Trophoblast cell (in vitro differentiated cells and primary cell): ENCODE measurements around the gene ELN.

ENCODE experiments used
- DNase-seq, 2 donors: peaks; one replicate each; pipeline ENCODE4 v3.0.0-alpha.2; 2016
- H2AFZ ChIP-seq: 2 replicates; pipeline ENCODE4 v1.6.1; 2013; ENCODE audit warnings: low read length, moderate library complexity, mild to moderate bottlenecking; ENCODE audit not compliant: insufficient read depth, poor library complexity
- H2AK5ac ChIP-seq: 2 replicates; pipeline ENCODE4 v1.6.1; 2013; ENCODE audit warnings: mild to moderate bottlenecking, low read length
- H2BK120ac ChIP-seq: 2 replicates; pipeline ENCODE4 v1.6.1; 2013; ENCODE audit warnings: low read length, mild to moderate bottlenecking, moderate library complexity; ENCODE audit not compliant: insufficient read depth, poor library complexity
- H2BK12ac ChIP-seq: 2 replicates; pipeline ENCODE4 v1.6.1; 2013; ENCODE audit warnings: mild to moderate bottlenecking, low read length, moderate library complexity
- H2BK5ac ChIP-seq: 2 replicates; pipeline ENCODE4 v1.6.1; 2013; ENCODE audit warnings: low read length, low read depth, moderate library complexity, mild to moderate bottlenecking; ENCODE audit not compliant: poor library complexity
- H3K14ac ChIP-seq: 2 replicates; pipeline ENCODE4 v1.6.1; 2013; ENCODE audit warnings: mild to moderate bottlenecking, low read length
- H3K18ac ChIP-seq: 2 replicates; pipeline ENCODE4 v1.6.1; 2013; ENCODE audit warnings: mild to moderate bottlenecking, low read length
- H3K23ac ChIP-seq: 2 replicates; pipeline ENCODE4 v1.6.1; 2013; ENCODE audit warnings: low read length
- H3K27ac ChIP-seq: 2 replicates; pipeline ENCODE4 v1.5.1; 2013; ENCODE audit warnings: low read depth, mild to moderate bottlenecking, inconsistent platforms, low read length, moderate library complexity
- H3K27me3 ChIP-seq: 2 replicates; pipeline ENCODE4 v1.6.1; 2013; ENCODE audit warnings: inconsistent platforms, mild to moderate bottlenecking, low read length, moderate library complexity; ENCODE audit not compliant: insufficient read depth
- H3K36me3 ChIP-seq, 2 experiments: 1 replicate in 1 of 2; 2 replicates in 1 of 2; pipeline ENCODE4 v1.6.1; 2013; ENCODE audit warnings: low read length in 2 of 2, mild to moderate bottlenecking in 2 of 2, moderate library complexity in 1 of 2; ENCODE audit not compliant: insufficient read depth in 2 of 2, control insufficient read depth in 1 of 2
- H3K4ac ChIP-seq: 2 replicates; pipeline ENCODE4 v1.6.1; 2013; ENCODE audit warnings: low read depth, mild to moderate bottlenecking, low read length, moderate library complexity
- H3K4me1 ChIP-seq, 2 experiments: 1 replicate in 1 of 2; 2 replicates in 1 of 2; pipeline ENCODE4 v1.6.1; 2013; ENCODE audit warnings: low read length in 2 of 2, mild to moderate bottlenecking in 2 of 2, moderate library complexity in 1 of 2; ENCODE audit not compliant: insufficient read depth in 2 of 2, control insufficient read depth in 1 of 2
- H3K4me2 ChIP-seq: 2 replicates; pipeline ENCODE4 v1.6.1; 2013; ENCODE audit warnings: inconsistent platforms, mild to moderate bottlenecking, low read length, moderate library complexity
- H3K4me3 ChIP-seq: 2 replicates; pipeline ENCODE4 v1.5.1; 2013; ENCODE audit warnings: mild to moderate bottlenecking, low read depth, low read length, inconsistent platforms
- H3K79me1 ChIP-seq: one replicate; pipeline ENCODE4 v1.6.1; 2013; ENCODE audit warnings: low read length
- H3K79me2 ChIP-seq: 2 replicates; pipeline ENCODE4 v1.6.1; 2013; ENCODE audit warnings: low read length, mild to moderate bottlenecking; ENCODE audit not compliant: control insufficient read depth, insufficient read depth, poor library complexity
- H3K9ac ChIP-seq: 2 replicates; pipeline ENCODE4 v1.6.1; 2013; ENCODE audit warnings: mild to moderate bottlenecking, low read length
- H3K9me3 ChIP-seq: 2 replicates; pipeline ENCODE4 v1.6.1; 2013; ENCODE audit warnings: low read depth, mild to moderate bottlenecking, control low read depth, inconsistent platforms, low read length; ENCODE audit not compliant: insufficient read depth
- H4K12ac ChIP-seq: 2 replicates; pipeline ENCODE4 v1.6.1; 2013; ENCODE audit warnings: low read depth, mild to moderate bottlenecking, low read length, moderate library complexity
- H4K8ac ChIP-seq: 2 replicates; pipeline ENCODE4 v1.6.1; 2013; ENCODE audit warnings: low read depth, mild to moderate bottlenecking, low read length, moderate library complexity
- H4K91ac ChIP-seq: one replicate; pipeline ENCODE4 v1.6.1; 2013; ENCODE audit warnings: low read depth, mild to moderate bottlenecking, low read length, moderate library complexity
- WGBS: extraction: QIAGEN DNeasy Blood & Tissue Kit; methylation state at CpG from one replicate; pipeline ENCODE4 v1.1.7; 2013; ENCODE audit warnings: missing lambda C conversion rate; ENCODE audit not compliant: insufficient read length, insufficient coverage; ENCODE audit errors: extremely low coverage; 5-methylcytosine and 5-hydroxymethylcytosine counted together

The ELN gene

DNA sequence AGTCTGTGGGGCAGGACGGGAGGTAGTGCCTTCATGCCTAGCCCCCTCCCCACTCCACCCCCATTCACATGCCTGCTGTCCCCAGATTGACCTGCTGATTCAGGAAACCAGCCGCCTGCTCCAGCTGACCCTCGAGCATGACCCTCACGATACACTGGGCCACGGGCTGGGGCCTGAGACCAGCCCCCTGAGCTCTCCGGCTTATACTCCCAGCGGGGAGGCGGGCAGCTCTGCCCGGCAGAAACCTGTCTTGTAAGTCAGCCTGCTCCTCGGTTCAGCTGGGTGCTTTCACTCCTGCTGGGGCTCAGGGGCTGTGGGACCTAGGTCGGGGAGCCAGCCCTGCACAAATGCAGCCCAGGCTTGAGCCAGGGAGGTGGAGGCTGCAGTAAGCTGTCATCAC is 78.0 kb downstream of the ELN start:
- no peak overlapping the region for H4K8ac ChIP-seq
- no peak overlapping the region for H3K4ac ChIP-seq

DNA sequence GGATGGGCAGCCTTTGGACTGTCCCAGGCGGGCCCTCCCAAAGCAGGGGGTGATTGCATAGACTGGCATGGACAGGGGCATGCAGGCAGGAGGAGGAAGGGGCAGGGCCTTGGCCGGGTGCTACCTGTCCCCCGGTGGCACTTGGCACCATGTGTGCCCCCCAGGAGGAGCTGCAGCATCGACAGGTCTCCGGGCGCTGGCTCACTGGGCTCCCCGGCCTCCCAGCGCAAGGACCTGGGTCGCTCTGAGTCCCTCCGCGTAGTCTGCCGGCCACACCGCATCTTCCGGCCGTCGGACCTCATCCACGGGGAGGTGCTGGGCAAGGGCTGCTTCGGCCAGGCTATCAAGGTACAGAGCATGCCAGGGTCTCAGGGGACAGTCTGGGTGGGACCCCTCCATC is 78.9 kb downstream of the ELN start:
- no peak overlapping the region for H3K27ac ChIP-seq
- H3K9ac ChIP-seq: no peak overlapping the region
- no peak overlapping the region for H4K91ac ChIP-seq
- no peak overlapping the region for H3K14ac ChIP-seq
- H3K27me3 ChIP-seq: no peaks in the 10 kb centered on the region
- H2BK5ac ChIP-seq: no peak overlapping the region
- H2BK120ac ChIP-seq: no peak overlapping the region
- no peak overlapping the region for H4K12ac ChIP-seq
- no peak overlapping the region for H2BK12ac ChIP-seq
- H3K79me1 ChIP-seq: no peaks in the 10 kb centered on the region
- no peak overlapping the region for H3K4me3 ChIP-seq
- peaks cover 45 to 46% of the 10 kb centered on the region in 2 experiments for H3K36me3 ChIP-seq
- no peak overlapping the region for H3K4ac ChIP-seq
- H3K4me1 ChIP-seq: peaks cover 4 to 8% of the 10 kb centered on the region in 2 experiments
- no CpG with 5 or more reads among the region's 18 CpGs for WGBS
- H2AK5ac ChIP-seq: no peak overlapping the region
- H3K18ac ChIP-seq: no peak overlapping the region
- H3K23ac ChIP-seq: no peak overlapping the region
- H3K4me2 ChIP-seq: no peak overlapping the region
- no peak for DNase-seq
- no peak overlapping the region for H2AFZ ChIP-seq
- H3K9me3 ChIP-seq: peaks cover 3% of the 10 kb centered on the region
- H3K79me2 ChIP-seq: no peaks in the 10 kb centered on the region
- no peak overlapping the region for H4K8ac ChIP-seq

More for the DNA sequence above, 78.0 kb downstream of the ELN start:
- Histone ChIP-seq H3K79me1 (no peaks in the 10 kb centered on the region), H3K79me2 (no peaks in the 10 kb centered on the region), H3K23ac (no peak overlapping the region), H3K4me1 (peaks cover 4 to 8% of the 10 kb centered on the region in 2 experiments), H2BK12ac (no peak overlapping the region), H2AFZ (no peak overlapping the region), H2BK5ac (no peak overlapping the region), H3K27ac (no peak overlapping the region), H2BK120ac (no peak overlapping the region), H3K27me3 (no peaks in the 10 kb centered on the region), H3K4me3 (no peak overlapping the region), H3K18ac (no peak overlapping the region), H3K36me3 (peaks cover 42 to 43% of the 10 kb centered on the region in 2 experiments), H3K14ac (no peak overlapping the region), H3K9me3 (no peaks in the 10 kb centered on the region), H4K91ac (no peak overlapping the region), H4K12ac (no peak overlapping the region), H3K4me2 (no peak overlapping the region), H2AK5ac (no peak overlapping the region), H3K9ac (no peak overlapping the region)
- DNase-seq: no peak
- no CpG with 5 or more reads among the region's 11 CpGs for WGBS

DNA sequence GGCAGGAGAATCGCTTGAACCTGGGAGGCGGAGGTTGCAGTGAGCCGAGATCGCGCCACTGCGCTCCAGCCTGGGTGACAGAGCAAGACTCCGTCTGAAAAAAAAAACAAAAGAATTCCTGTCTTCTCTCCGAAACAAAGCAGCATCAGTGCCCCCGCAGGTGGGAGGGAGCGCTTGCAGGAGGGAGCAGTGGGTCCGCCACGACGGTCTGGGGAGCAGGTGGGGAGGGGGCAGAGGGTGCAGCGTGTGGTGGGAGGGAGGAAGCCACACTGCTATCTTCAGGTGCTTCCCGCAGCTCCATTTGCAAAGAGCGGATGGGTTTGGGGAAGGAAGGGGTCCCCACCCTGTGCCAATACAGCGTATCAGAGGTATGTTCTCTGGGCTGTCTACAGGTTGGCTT is 87.4 kb downstream of the ELN start:
- Histone ChIP-seq H3K9ac (no peak overlapping the region), H4K91ac (no peak overlapping the region), H2AK5ac (no peak overlapping the region), H3K36me3 (peaks cover 32 to 43% of the 10 kb centered on the region in 2 experiments), H4K8ac (no peak overlapping the region), H3K4me3 (no peak overlapping the region), H3K27me3 (no peaks in the 10 kb centered on the region), H2BK5ac (no peak overlapping the region), H3K79me2 (no peaks in the 10 kb centered on the region), H3K18ac (no peak overlapping the region), H3K4me2 (no peak overlapping the region), H3K9me3 (peaks cover 3% of the 10 kb centered on the region), H3K14ac (no peak overlapping the region), H2BK12ac (no peak overlapping the region), H4K12ac (no peak overlapping the region), H3K4me1 (no peaks in the 10 kb centered on the region), H2BK120ac (no peak overlapping the region), H2AFZ (no peak overlapping the region), H3K27ac (no peak overlapping the region), H3K79me1 (no peaks in the 10 kb centered on the region), H3K23ac (no peak overlapping the region), H3K4ac (no peak overlapping the region)
- WGBS: no CpG with 5 or more reads among the region's 17 CpGs
- no peak for DNase-seq

DNA sequence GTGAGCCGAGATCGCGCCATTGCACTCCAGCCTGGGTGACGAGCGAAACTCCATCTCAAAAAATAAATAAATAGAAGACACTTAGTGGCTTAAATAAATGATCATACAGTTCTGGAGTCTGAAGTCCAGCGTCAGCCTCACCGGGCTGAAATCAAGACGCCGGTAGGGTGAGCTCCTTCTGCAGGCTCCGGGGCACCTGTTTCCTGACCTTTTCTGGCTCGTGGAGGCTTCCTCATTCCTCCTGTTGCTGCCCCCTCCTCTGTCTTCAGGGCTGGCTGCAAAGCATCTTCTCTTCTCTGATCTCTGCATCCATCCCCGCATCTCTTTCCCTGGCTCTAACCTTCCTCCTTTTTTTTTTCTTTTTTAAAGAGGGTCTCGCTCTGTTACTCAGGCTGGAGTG is 88.4 kb downstream of the ELN start:
- H3K79me1 ChIP-seq: no peaks in the 10 kb centered on the region
- H4K91ac ChIP-seq: no peak overlapping the region
- H2AK5ac ChIP-seq: no peak overlapping the region
- H4K12ac ChIP-seq: no peak overlapping the region
- H3K79me2 ChIP-seq: no peaks in the 10 kb centered on the region
- WGBS: no CpG with 5 or more reads among the region's 13 CpGs
- H3K18ac ChIP-seq: no peak overlapping the region
- no peak overlapping the region for H3K9ac ChIP-seq
- no peaks in the 10 kb centered on the region for H3K27me3 ChIP-seq
- no peak overlapping the region for H4K8ac ChIP-seq
- H3K4me3 ChIP-seq: no peak overlapping the region
- H3K14ac ChIP-seq: no peak overlapping the region
- H3K27ac ChIP-seq: no peak overlapping the region
- H3K4ac ChIP-seq: no peak overlapping the region
- H2BK120ac ChIP-seq: no peak overlapping the region
- H2AFZ ChIP-seq: no peak overlapping the region
- peaks cover 40 to 48% of the 10 kb centered on the region in 2 experiments for H3K36me3 ChIP-seq
- no peak overlapping the region for H3K4me2 ChIP-seq
- DNase-seq: no peak
- no peak overlapping the region for H3K23ac ChIP-seq
- H3K9me3 ChIP-seq: peaks cover 5% of the 10 kb centered on the region
- H3K4me1 ChIP-seq: no peaks in the 10 kb centered on the region
- no peak overlapping the region for H2BK5ac ChIP-seq
- no peak overlapping the region for H2BK12ac ChIP-seq
